Stimulated activated CD4-positive, alpha-beta T cell treated with anti-CD3 and anti-CD28 coated beads, Interleukin-1b, Interleukin-23, amount 100 ng/mL, for 48 hours (primary cell): Measurements from ENCODE around the gene CHIC2.

ENCODE experiments used
- DNase-seq: peaks from one replicate; pipeline ENCODE4 v3.0.0-alpha.2; 2020

Gene CHIC2

DNA sequence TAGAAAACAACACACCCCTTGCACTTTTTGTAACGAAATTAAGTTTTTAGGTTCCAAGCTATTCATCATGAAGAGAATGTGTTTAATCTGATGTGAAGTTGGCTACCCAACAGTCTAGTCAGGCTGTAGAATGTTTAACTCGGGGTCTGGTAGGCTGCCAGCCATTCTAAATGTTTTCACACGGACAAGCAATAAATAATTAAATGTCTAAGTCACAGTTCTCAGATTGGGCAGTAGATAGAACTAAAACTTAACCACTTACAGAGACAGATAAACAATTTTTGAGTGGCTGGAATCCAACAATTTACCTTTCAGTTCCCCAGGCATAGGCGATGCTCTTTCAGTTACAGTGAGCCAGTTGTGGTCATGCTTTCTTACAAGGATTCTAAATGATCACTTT lies 66.5 kb downstream of the CHIC2 start:
- no peak for DNase-seq

DNA sequence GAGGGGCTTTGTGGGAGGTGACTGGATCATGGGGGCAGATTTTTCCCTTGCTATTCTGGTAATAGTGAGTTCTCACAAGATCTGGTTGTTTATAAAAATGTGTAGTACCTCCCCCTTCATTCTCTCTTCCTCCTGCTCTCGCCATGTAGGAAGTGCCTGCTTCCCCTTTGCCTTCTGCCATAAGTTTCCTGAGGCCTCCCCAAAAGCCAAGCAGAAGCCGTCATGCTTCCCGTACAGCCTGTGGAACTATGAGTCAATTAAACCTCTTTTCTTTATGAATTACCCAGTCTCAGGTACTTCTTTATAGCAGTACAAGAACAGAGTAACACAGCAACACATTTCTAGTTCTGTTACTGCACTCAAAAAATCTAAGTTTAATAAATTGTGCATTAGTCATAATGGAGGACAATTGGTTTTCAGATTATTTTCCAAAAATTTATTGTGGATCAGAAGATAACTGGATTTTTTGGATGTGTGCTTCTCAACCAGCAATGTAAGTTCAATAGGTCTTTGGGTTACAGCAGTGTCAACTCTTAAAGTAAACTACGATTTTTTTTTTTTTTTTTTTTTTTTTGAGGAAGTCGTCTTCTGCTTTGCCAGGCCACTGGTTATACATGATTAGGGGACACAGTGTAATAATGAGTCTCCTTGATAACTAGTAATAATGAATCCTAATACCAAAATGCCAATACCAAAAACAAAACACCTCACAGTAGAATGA lies 69.9 kb downstream of the CHIC2 start:
- DNase-seq = no peak

DNA sequence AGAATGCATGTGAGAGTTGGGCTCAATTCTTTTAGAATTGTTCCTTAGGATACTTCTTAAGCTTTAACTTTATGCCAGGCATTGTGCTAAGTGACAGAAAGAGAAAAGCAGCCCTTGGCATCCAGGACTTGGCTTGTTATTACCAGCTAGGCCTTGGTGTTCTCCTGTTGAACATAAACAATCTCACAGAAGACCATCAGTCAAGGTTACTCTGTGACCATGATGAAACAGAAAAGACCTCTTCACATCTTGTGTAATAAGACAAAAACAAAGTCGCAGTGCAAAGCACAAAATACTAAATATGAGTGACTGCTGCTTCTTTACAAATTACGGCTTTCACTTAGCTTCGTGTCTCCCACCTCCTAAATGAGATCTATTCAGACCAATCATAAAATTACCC lies 71.6 kb downstream of the CHIC2 start:
- DNase-seq = no peak

GRCh38 chr4:53991821-53992220 lies 72.6 kb downstream of the CHIC2 start:
- DNase-seq = no peak

GRCh38 chr4:53990641-53991040 lies 73.8 kb downstream of the CHIC2 start:
- DNase-seq = no peak

DNA sequence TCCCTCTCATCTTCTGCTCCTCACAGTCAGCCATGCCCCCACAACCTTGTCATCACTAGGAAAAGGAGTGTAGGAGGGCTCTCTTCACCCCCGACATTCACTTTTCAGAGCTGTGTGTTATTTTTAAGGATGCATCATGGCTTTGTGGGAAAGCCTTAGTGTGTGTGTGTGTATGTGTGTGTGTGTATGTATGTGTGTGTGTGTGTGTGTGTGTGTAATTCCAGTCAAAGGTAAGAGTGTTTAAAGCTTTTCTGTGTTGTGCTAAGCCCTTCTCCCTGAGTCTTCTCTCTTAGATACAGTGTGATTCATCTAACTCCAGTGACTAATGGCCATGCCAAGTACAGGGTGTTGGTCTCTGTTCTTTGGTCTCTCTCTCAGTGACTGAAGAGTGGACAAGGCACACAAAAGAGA lies 76.6 kb downstream of the CHIC2 start:
- no peak for DNase-seq

DNA sequence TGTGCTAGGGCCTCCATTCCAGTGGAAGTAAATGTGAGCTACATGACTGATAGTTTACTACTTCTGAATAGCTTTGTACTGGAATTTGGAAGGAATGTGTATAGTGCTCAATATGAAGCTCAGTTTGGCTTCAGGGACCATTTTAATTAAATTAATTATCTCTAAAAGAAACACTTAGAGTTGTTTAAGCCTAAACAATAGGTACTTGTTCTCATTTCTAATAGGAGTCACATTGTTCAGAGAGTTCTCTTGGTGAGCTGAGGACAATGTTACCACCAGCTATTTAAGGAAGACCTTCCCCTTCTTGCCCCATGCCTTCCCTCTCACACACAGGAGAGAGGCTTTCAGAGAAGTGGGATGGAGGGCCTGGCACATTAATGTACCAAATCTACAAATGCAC lies 78.3 kb downstream of the CHIC2 start:
- no peak for DNase-seq

DNA sequence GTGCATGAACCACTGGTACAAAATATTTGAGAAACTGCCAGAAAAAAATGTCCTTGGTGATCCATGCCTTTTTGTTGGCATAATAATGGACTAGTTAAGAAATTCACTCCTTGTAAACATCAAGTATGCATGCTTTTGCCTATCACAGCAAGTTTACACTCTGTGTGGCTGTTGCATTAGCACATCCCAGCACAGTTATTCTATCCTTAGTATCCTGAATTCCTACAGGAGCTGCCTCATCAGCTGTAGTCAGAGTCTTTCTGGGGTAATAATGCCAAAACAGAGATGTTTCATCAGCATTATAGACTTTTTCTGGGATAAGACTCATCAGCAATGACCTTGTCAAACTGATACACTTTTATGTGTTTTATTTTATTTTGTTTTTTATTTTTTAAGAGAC lies 82.8 kb downstream of the CHIC2 start:
- DNase-seq = no peak

DNA sequence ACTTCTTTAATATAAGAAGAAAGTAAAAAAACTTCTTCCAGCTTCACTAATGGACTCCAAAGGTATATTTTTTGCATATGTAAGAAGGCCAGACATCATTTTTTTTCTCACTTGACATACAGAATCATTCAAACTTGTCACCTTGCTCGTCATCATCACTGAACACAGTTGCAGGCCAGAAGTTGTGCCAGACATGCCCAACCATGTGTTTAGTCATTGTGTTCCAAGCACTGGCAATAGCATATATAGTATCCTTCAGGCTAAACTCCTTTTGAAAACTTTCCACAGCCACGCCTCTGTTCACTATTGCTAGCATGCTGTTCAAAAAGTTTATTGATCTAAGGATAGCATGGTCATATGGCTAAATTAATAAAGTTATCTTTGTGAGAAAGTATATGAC lies 83.3 kb downstream of the CHIC2 start:
- DNase-seq = no peak

DNA sequence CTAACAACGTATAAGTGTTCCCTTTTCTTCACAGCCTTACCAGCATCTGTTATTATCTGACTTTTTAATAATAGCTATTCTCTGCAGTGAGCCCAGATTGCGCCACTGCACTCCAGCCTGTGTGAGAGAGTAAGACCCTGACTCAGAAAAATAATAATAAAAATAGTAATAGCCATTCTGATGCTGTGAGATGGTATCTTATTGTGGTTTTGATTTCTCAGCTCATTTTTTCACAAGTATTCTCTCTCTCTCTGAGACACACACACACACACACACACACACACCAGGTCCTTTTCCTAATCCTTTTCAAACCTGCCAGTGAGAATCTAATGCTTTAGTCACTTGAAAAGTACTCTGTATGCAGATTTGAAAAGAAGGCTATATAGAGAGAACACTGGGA lies 89.8 kb downstream of the CHIC2 start:
- no peak for DNase-seq

DNA sequence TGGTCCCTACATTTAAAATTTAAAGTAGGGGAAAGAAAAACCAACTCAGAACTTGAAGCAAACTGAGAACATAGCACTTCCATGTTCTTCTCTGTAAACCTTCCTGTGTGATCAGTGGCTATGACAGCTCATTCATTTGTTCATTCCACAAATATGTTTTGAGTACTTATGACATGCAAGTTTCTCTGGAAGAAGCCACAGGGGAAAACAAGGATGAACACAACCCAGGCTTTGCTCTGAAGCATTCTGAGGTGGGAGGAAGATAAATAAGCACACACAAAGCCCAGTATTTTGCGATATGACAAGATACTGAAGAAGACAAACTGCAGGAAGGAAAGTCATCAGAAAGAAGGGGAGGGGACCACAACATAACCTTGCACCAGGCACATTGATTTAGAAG lies 96.4 kb downstream of the CHIC2 start:
- DNase-seq = no peak

DNA sequence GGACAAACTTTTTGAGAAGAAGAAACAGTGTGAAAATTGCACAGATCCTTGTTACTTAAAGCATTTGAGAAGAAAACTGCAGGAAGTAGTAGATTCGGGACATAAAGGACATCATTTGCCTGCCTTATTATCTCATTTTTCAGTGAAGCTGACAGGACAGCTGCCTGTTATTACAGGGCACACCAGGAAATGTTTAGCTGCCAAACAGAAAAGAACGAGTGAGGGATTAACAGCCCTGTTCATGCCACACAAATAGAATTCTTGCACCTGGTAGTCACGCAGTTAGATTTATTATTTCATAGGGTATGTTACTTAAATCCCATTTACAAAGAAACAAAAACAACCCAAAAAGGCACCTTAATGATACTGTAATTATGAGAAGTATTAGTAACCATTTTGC lies 100.6 kb downstream of the CHIC2 start:
- no peak for DNase-seq

- DNase-seq = no peak
Observed at GRCh38 chr4:53963336-53963735, 101.1 kb downstream of the CHIC2 start.

DNA sequence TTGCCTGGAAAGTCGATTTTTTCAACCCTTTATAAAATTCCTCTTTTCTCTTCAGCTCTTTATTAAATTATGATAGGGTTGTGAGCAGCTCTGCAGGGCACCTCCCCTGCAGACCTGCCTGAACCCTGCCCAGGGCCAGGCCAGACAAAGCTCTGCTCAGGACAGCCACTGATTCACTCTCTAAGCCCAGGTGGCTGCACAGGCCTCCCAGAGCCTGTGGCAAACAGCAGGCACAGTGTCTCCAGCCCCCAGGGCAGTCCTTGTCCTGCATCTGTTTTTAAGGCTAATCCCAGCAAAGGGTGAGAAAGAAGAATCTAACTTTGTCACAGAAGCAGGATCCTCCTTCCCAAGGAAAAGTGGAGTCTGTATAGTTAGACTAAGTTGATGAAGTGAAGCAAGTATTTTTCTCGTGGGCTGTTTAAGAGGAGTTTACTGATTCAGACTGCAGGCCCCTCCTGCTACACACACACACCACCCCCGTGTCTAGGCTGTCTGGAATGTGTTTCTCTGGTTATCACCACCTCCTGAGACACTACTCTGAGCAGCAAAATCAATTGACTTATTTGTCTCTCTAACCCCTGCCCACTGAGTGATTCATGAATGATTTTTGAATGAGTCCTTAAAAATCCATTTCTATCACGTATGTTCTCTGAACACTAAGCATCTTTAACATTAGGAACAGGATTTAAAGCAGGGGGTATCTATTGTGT lies 101.7 kb downstream of the CHIC2 start:
- DNase-seq = no peak

DNA sequence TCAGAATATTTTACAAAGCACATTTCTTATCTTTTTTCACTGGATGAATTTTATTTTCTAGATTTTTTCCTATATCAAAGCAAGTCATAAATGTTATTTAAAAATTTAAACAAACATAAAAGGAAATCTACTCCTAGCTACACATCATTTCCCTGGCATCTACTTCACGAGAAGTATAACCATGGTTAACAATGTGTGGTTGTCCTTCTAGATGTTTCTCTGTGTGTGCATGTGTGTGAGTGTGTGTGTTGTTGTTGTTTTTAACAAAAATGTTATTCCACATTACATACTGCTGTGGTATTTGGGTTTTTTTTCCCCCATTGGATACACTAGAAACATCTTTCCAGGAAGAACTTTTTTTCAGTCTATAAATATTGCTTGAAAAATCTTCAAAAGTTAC lies 103.1 kb downstream of the CHIC2 start:
- DNase-seq = no peak

DNA sequence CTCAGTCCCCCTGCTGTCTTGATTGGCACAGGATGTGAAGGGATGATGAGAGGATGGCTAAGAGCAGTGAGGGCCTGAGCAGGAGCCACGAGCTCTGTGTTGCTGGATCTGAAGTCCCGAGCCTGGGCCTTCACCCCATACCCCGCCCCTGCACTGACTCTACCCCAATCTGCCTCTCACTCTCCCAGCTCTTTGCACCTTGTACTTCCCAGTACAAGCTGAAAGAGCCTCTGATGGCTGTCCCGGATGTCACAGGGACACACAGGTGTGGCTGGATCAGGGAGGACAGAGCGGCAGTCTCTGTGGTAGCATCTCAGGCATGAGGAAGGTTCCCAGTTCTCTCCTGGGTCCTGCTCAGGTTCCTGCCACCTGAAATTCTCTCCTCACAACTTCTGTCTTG lies 103.6 kb downstream of the CHIC2 start:
- no peak for DNase-seq
